ENCODE data around the gene ERN1.

DNA sequence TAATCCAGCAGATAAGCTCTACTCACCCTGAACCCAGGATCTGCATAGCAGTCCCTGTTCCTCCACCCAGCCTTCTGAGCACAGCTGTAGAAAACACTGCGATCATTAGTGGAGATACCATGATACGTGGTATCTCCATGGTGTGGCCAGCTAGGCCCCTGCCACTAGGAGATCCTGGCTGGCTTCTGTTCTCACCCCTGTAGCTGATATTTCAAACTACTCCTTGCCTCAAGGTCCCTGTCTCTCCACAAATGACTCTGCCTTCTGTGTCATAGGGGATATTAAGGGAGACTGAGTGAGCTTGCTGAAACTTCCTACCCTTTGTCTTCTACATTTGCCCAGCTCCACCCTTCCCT lies 44.3 kb downstream of the ERN1 start:
- TF ChIP-seq POLR2AphosphoS5 (IDR thresholded peaks at IDR 0.05; ENCODE audit: insufficient read depth, low read depth, low read length) (no peak), CTCF (IDR thresholded peaks at IDR 0.05; ENCODE audit: extremely low read depth in 1 of 2, insufficient read depth in 1 of 2, low read depth in 1 of 2, low read length in 2 of 2) (no peak), EZH2 (IDR thresholded peaks at IDR 0.05; ENCODE audit: borderline replicate concordance, low read depth, low read length, severe bottlenecking) (no peak), POLR2A (IDR thresholded peaks at IDR 0.05; ENCODE audit: low read depth, low read length) (no peak), FOS (IDR thresholded peaks at IDR 0.05; ENCODE audit: borderline replicate concordance, insufficient read depth, low read length) (no peak)
